IMR-90 (cell line): ENCODE results near the gene BTBD2. TPM values are rescaled to one million over a fixed set of nuclear protein-coding genes. Genes with fewer than 3 reads are reported as not detected.

Experiments
- FOS ChIP-seq: fragments of 150-350 bp; IDR thresholded peaks from 2 replicates; pipeline ENCODE4 v1.6.1; 2016; ENCODE audit warnings: low read depth, low read length
- polyA plus RNA-seq, 3 experiments: library from polyadenylated mRNA; depleted of rRNA; stranded (reverse); fragments of >200 nt; gene quantifications; 2 replicates each; pipeline ENCODE4 v1.2.3, GENCODE V29; 2012; ENCODE audit warnings: low replicate concordance in 1 of 3
- total RNA-seq: library from RNA; depleted of rRNA; stranded (reverse); fragments of >200 nt; gene quantifications from 2 replicates; pipeline ENCODE4 v1.2.3, GENCODE V29; 2012
- TF ChIP-seq, protein P1 (sequence below): conservative IDR thresholded peaks from 2 replicates; pipeline ENCODE4 v1.5.1; 2012; ENCODE audit warnings: mild to moderate bottlenecking, low read depth, low read length, improper control_type of control experiment

Gene BTBD2
- total and polyA plus RNA-seq, 2 of the 4 experiments (the other 2 are of a cell fraction): 24.4 to 65.7 TPM

DNA sequence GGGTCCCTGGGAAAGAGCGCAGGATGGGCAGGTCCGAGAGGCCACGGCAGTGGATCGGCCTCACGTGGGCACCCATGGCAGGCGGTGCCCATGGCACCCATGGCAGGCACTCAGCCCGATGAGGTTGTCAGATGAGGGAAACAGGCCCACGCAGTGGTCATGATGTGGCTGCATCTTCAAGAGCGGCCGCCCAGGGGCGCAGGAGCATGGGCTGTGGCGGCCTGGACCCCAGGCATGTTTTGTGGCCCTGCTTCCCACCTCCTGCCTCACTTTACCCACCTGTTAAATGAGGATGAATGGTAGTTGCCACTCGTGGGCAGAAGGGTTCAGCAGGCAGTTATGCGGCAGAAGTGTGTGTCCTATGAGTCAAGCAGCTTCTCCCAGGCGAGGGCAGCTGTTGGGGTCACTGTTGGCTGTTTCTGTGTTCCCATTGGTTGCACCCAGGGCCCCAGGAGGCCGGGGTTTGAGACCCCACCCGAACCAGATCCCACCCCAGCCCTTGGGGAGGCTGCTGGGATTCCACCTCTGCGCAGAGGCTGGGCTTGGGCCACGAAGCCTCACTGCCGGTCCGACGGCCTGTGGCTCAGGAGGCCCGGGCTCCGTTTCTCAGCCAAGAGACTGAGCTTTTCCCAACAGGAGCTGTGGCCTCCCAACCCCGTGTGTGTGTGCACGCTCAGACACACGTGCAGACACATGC is 44.6 kb downstream of the BTBD2 start (continued):
- TF ChIP-seq, protein P1, sequence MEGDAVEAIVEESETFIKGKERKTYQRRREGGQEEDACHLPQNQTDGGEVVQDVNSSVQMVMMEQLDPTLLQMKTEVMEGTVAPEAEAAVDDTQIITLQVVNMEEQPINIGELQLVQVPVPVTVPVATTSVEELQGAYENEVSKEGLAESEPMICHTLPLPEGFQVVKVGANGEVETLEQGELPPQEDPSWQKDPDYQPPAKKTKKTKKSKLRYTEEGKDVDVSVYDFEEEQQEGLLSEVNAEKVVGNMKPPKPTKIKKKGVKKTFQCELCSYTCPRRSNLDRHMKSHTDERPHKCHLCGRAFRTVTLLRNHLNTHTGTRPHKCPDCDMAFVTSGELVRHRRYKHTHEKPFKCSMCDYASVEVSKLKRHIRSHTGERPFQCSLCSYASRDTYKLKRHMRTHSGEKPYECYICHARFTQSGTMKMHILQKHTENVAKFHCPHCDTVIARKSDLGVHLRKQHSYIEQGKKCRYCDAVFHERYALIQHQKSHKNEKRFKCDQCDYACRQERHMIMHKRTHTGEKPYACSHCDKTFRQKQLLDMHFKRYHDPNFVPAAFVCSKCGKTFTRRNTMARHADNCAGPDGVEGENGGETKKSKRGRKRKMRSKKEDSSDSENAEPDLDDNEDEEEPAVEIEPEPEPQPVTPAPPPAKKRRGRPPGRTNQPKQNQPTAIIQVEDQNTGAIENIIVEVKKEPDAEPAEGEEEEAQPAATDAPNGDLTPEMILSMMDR: no peak
- no peak for TF ChIP-seq FOS
